OCI-LY1 (cell line): ENCODE results near the gene VTI1A.

Source experiments
- CTCF ChIP-seq: fragments of 200-600 bp; sonication (generic), shearing (Covaris generic); IDR thresholded peaks from 2 replicates; pipeline ENCODE4 v1.5.1; 2017; ENCODE audit warnings: mild to moderate bottlenecking, antibody characterized with exemption, low read length, moderate library complexity, mixed read lengths
- EZH2 ChIP-seq: fragments of 200-600 bp; sonication (generic), shearing (Covaris generic); IDR thresholded peaks from 2 replicates; pipeline ENCODE4 v1.8.0; 2017; ENCODE audit warnings: borderline replicate concordance, mixed run types, mild to moderate bottlenecking, antibody characterized with exemption, low read length, moderate library complexity, mixed read lengths

GRCh38 chr10:112834751-112835181 is 387.8 kb downstream of the VTI1A start:
- TF ChIP-seq CTCF (no peak), EZH2 (no peak)
